ENCODE measurements around the gene ZNF281.
"Not testable (repeated sequence)": the region's sequence is repeated elsewhere in the genome, so short reads cannot be mapped to it uniquely, and the experiment has no call there.

The ZNF281 gene

DNA sequence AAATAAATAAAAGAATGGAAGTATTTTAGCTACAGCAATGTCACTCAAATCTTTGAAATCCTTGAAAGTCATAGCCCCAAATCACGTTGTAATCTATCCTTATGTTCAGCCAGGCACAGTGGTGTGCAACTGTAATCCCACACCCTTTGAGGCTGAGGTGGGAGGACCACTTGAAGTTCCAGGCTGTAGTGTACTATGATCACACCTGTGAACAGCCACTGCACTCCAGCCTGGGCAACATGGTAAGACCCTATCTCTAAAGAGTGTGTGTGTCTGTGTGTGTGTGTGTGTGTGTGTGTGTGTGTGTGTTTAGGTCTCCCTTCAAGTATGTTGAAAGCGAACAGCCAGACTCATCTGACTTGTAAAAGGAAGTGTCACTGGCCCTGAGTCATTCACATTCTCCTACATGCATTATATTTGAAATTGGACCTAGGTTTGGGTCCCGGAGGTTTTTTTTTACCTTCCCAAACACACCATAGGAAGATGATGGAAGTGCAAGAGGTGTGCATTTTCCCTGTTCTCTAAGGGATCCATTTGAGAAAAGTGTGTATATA, 50.1 kb downstream of the ZNF281 start:
- no peak for DNase-seq

DNA sequence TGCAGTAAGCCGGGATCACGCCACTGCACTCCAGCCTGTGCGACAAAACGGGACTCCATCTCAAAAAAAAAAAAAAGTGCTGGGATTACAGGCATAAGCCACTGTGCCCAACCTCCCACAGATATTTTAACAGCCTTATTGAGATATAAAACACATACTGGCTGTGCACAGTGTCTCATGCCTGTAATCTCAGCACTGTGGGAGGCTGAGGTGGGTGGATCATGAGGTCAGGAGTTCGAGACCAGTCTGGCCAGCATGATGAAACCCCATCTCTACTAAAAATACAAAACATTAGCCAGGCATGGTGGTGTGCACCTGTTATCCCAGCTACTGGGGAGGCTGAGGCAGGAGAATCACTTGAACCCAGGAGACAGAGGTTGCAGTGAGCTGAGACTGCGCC, 51.9 kb downstream of the ZNF281 start:
- not testable (repeated sequence) for DNase-seq

DNA sequence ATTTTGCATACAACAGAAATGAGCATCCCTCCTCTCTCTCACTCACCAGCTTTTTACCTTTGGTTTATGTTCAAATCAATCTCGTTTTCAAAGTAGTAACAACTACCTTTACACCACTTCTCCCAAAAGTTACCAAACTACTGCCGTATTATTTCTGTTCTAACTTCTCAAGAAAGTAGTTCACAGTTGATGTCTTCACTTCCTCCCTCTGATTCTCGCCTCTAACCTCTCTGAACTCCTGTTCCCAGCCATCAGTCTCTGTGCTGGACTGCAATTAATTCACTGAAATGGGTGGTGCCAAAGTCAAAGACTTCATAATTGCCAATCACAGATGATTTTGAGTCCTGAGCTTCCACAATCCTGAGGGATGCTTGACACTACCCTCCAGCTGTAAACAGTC, 54.0 kb downstream of the ZNF281 start:
- no peak for DNase-seq

All from GF-D8 (cell line).